ENCODE measurements around the gene HOXA3. TPM values are rescaled to one million over a fixed set of nuclear protein-coding genes. Genes with fewer than 3 reads are reported as not detected.

The HOXA3 gene
- total RNA-seq, 1 donor from 2014 or later = 3.9 TPM

DNA sequence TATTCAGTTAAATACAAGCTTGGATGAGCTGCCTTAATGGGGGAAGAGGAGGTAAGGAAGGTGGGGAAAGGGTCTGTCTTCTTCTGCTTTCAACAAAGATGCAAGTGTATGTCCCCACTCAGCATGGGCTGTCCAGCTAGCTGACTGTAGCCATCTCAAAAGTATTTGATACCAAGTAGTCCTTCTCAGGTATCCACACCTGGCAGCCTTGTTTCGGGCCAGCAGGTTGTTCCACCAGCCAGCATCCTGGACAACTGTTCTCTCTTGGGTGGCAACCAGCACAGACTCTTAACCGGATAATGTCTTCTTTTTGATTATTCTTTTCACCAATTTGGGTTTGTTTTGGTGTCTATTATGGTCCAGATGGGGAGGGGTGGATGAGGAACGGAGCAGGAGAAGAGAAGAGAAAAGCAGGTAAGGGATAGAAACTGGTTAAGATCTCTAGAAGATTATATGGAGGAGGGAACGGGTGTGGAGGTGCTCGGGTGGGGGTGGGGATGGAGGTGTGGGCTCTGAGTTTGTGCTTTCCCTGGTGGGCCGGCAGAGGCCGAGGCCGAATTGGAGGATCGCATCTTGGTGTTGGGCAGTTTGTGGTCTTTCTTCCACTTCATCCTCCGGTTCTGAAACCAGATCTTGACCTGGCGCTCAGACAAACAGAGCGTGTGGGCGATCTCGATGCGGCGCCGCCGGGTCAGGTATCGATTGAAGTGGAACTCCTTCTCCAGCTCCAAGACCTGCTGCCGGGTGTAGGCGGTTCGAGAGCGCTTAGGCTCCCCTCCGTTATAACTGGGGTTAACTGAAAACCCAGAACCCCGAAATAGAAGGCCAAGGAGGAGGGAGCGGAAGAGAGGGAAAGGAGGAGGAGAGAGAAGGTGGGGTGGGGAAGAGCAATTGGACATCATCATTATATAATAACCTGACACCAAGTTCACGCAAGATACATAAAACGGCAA is 23.3 kb downstream of the HOXA3 start:
- TF ChIP-seq, protein P1, sequence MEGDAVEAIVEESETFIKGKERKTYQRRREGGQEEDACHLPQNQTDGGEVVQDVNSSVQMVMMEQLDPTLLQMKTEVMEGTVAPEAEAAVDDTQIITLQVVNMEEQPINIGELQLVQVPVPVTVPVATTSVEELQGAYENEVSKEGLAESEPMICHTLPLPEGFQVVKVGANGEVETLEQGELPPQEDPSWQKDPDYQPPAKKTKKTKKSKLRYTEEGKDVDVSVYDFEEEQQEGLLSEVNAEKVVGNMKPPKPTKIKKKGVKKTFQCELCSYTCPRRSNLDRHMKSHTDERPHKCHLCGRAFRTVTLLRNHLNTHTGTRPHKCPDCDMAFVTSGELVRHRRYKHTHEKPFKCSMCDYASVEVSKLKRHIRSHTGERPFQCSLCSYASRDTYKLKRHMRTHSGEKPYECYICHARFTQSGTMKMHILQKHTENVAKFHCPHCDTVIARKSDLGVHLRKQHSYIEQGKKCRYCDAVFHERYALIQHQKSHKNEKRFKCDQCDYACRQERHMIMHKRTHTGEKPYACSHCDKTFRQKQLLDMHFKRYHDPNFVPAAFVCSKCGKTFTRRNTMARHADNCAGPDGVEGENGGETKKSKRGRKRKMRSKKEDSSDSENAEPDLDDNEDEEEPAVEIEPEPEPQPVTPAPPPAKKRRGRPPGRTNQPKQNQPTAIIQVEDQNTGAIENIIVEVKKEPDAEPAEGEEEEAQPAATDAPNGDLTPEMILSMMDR (IDR thresholded peaks at IDR 0.05) = no peak
- TF ChIP-seq POLR2AphosphoS5 (IDR thresholded peaks at IDR 0.05; ENCODE audit: insufficient read depth in 1 of 2, low read depth in 1 of 2) = no peak
- TF ChIP-seq POLR2A (IDR thresholded peaks at IDR 0.05) = no peak
- Histone ChIP-seq H3K9me3 (no peaks in the 10 kb centered on the region), H3K4me3 (no peak overlapping the region), H3K36me3 (no peaks in the 10 kb centered on the region), H3K27ac (no peak overlapping the region), H3K4me1 (peaks cover 16% of the 10 kb centered on the region), H3K27me3 (no peaks in the 10 kb centered on the region)
- intact Hi-C loops (cut with DNase I) = no loop called here
- DNase-seq (ENCODE audit: extremely low spot score in 2 of 2) = no peak

DNA sequence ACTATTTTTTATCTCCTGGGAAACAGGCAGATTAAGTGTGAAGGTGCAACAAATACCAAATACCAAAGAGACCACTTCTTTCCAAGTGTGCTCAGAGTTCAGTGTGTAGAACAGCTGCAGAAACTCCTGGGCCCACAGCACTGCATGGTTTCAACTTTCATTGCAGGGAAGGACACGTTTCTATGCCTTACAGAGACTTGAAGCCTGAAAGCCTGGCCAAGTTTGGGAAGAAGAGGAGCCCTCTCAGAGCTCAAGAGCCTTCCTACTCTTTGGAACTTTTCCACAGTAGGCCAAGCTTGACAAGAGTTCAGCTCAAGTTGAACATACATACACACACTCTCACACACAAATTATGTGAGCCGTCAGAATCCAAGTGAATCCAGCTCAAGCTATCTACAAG is 24.3 kb downstream of the HOXA3 start:
- no peak for DNase-seq (ENCODE audit: extremely low spot score in 2 of 2)
- TF ChIP-seq POLR2A (IDR thresholded peaks at IDR 0.05) (no peak), POLR2AphosphoS5 (IDR thresholded peaks at IDR 0.05; ENCODE audit: insufficient read depth in 1 of 2, low read depth in 1 of 2) (no peak)
- TF ChIP-seq, protein P1 (IDR thresholded peaks at IDR 0.05) = no peak
- intact Hi-C loops (cut with DNase I) = no loop called here
- Histone ChIP-seq H3K27ac (no peak overlapping the region), H3K36me3 (no peaks in the 10 kb centered on the region), H3K4me1 (peaks cover 16% of the 10 kb centered on the region), H3K9me3 (no peaks in the 10 kb centered on the region), H3K27me3 (no peaks in the 10 kb centered on the region), H3K4me3 (no peak overlapping the region)

DNA sequence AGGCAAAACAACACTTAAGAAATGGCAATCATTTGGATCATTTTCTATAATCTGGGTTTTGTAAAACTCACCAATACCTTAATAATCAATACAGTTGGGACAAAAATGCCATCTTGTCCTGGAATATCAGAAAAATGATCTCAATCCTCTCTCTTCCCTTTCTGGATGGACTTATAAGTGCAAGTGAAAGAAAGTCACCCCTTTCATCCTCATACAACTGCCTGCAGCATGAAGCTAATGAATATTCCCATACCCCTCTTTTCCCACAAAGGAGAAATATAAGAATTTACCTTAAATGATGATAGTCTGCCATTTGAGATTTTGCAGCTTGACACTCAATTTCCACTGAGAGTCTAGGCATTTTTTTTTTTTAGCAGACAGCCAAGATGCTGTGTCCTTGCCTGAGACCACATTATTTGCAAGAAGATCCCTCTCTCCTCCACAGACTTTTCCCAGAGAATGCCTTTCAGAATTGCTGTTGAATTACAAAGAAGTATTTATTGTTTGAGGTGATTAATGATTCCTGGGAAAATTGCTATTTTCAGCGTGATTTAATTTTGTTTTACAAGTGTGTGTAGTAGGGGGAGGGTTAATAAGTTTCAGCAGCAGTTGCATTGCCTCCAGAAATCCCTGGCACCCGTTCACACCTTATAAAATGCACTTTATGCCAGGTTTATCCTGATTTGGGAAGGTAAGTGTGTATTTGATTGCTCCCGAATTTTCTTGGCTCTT is 25.6 kb downstream of the HOXA3 start:
- no peaks in the 10 kb centered on the region for H3K36me3 ChIP-seq
- no peak overlapping the region for H3K27ac ChIP-seq
- intact Hi-C loops (cut with DNase I) = no loop called here
- no peak for DNase-seq (ENCODE audit: extremely low spot score in 2 of 2)
- H3K9me3 ChIP-seq = no peaks in the 10 kb centered on the region
- peaks cover 16% of the 10 kb centered on the region for H3K4me1 ChIP-seq
- no peak overlapping the region for H3K4me3 ChIP-seq
- H3K27me3 ChIP-seq = no peaks in the 10 kb centered on the region
- TF ChIP-seq, protein P1 (IDR thresholded peaks at IDR 0.05) = no peak
- no peak for TF ChIP-seq POLR2A (IDR thresholded peaks at IDR 0.05)
- TF ChIP-seq POLR2AphosphoS5 (IDR thresholded peaks at IDR 0.05; ENCODE audit: insufficient read depth in 1 of 2, low read depth in 1 of 2) = no peak

DNA sequence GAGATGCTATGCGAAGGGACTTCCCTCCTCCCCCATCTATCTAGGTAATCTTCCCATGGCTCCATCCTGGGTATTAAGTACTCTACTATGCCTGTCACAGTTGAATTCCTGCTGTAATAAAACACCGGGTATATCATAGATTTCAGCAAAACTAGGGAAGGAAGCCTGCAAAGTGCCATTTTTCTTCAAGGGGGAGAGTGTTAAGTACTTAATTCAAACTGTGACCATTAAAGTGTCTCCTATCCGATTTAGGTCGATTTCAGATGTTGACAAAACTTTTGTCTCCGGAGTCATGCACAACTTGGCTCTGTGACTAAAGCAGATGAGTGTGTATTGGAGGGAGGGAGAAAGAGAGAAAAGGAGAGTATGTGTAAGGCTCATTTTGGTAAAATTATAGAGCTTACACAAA is 26.4 kb downstream of the HOXA3 start:
- TF ChIP-seq POLR2A (IDR thresholded peaks at IDR 0.05) = no peak
- TF ChIP-seq POLR2AphosphoS5 (IDR thresholded peaks at IDR 0.05; ENCODE audit: insufficient read depth in 1 of 2, low read depth in 1 of 2) = no peak
- TF ChIP-seq, protein P1 (IDR thresholded peaks at IDR 0.05) = no peak
- DNase-seq (ENCODE audit: extremely low spot score in 2 of 2) = no peak
- intact Hi-C loops (cut with DNase I) = no loop called here
- H3K36me3 ChIP-seq = no peaks in the 10 kb centered on the region
- no peaks in the 10 kb centered on the region for H3K27me3 ChIP-seq
- H3K4me1 ChIP-seq = peaks cover 12% of the 10 kb centered on the region
- H3K9me3 ChIP-seq = no peaks in the 10 kb centered on the region
- no peak overlapping the region for H3K27ac ChIP-seq
- H3K4me3 ChIP-seq = no peak overlapping the region
